ENCODE measurements around the gene ITIH2. TPM values are rescaled to one million over a fixed set of nuclear protein-coding genes. Genes with fewer than 3 reads are reported as not detected.
"Not testable (repeated sequence)": the region's sequence is repeated elsewhere in the genome, so short reads cannot be mapped to it uniquely, and the experiment has no call there.

ITIH2 gene
- total and polyA plus RNA-seq, 2 experiments from 2014 or later, result 70.2 to 181 TPM

DNA sequence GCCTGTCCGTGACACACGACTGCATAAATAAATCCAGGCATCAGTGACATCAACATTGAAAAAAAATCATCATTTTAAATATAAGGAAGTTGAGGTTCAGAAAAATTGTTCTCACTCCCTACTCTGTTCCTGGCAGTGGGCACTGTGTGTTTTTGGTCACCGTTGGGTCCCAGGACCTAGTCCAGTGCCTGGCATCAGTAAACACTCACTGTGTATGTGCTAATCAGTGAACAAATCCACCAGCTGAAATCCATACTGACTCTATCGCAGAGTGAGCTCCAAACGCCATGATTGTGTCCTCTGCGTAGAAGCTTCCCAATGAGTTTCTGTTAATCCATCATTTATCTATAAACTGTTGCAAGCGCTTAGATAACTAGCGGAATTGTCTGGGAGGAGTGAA lies 41.2 kb downstream of the ITIH2 start:
- WGBS (ENCODE audit: low lambda C conversion rate, missing lambda C conversion rate), result 97% methylated on average over 8 of the region's 8 CpGs
- no peak overlapping the region for H2AFZ ChIP-seq
- no peak for DNase-seq (ENCODE audit: low spot score)

DNA sequence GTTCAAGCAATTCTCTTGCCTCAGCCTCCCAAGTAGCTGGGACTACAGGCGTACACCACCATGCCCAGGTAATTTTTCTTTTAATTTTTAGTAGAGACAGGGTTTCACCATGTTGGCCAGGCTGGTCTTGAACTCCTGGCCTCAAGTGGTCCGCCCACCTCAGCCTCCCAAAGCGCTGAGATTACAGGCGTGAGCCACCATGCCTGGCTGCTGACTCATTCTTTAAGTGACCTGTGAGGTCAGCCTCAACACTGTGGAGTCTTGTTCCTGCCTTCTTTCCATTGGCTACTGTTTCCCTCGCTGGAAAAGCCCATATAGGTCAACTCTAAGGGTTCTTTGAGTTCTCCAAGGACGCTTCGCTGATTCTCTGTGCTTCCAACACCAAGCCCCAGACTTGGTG lies 45.5 kb downstream of the ITIH2 start:
- H2AFZ ChIP-seq; H3K4me3 ChIP-seq; H3K9me2 ChIP-seq (replicated peaks; ENCODE audit: insufficient read depth); H3K27me3 ChIP-seq; H3K79me2 ChIP-seq; H3K27ac ChIP-seq; H3K4me1 ChIP-seq (ENCODE audit: insufficient read depth); H3K36me3 ChIP-seq (replicated peaks; ENCODE audit: insufficient read depth, low read depth); H3K9me3 ChIP-seq (ENCODE audit: low read depth); DNase-seq (ENCODE audit: low spot score); H3K4me2 ChIP-seq; H4K20me1 ChIP-seq (ENCODE audit: insufficient read depth, poor library complexity, severe bottlenecking): not testable (repeated sequence)
- WGBS (ENCODE audit: low lambda C conversion rate, missing lambda C conversion rate), result 96% methylated on average over 7 of the region's 7 CpGs

More for the DNA sequence above, 41.2 kb downstream of the ITIH2 start:
- TF ChIP-seq EZH2 (IDR thresholded peaks at IDR 0.05; ENCODE audit: borderline replicate concordance) (no peak), EZH2phosphoT487 (IDR thresholded peaks at IDR 0.05; ENCODE audit: low read depth, severe bottlenecking, unreplicated experiment) (no peak)
- TF ChIP-seq, protein P1, sequence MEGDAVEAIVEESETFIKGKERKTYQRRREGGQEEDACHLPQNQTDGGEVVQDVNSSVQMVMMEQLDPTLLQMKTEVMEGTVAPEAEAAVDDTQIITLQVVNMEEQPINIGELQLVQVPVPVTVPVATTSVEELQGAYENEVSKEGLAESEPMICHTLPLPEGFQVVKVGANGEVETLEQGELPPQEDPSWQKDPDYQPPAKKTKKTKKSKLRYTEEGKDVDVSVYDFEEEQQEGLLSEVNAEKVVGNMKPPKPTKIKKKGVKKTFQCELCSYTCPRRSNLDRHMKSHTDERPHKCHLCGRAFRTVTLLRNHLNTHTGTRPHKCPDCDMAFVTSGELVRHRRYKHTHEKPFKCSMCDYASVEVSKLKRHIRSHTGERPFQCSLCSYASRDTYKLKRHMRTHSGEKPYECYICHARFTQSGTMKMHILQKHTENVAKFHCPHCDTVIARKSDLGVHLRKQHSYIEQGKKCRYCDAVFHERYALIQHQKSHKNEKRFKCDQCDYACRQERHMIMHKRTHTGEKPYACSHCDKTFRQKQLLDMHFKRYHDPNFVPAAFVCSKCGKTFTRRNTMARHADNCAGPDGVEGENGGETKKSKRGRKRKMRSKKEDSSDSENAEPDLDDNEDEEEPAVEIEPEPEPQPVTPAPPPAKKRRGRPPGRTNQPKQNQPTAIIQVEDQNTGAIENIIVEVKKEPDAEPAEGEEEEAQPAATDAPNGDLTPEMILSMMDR (IDR thresholded peaks at IDR 0.05; ENCODE audit: poor library complexity), result no peak
- Histone ChIP-seq H3K79me2 (no peaks in the 10 kb centered on the region), H4K20me1 (ENCODE audit: insufficient read depth, poor library complexity, severe bottlenecking) (no peaks in the 10 kb centered on the region), H3K9me3 (ENCODE audit: low read depth) (no peaks in the 10 kb centered on the region), H3K9me2 (replicated peaks; ENCODE audit: insufficient read depth) (no peaks in the 10 kb centered on the region), H3K36me3 (replicated peaks; ENCODE audit: insufficient read depth, low read depth) (no peaks in the 10 kb centered on the region), H3K4me1 (ENCODE audit: insufficient read depth) (no peaks in the 10 kb centered on the region), H3K27ac (no peak overlapping the region), H3K4me3 (no peak overlapping the region), H3K27me3 (no peaks in the 10 kb centered on the region), H3K4me2 (no peak overlapping the region)

DNA sequence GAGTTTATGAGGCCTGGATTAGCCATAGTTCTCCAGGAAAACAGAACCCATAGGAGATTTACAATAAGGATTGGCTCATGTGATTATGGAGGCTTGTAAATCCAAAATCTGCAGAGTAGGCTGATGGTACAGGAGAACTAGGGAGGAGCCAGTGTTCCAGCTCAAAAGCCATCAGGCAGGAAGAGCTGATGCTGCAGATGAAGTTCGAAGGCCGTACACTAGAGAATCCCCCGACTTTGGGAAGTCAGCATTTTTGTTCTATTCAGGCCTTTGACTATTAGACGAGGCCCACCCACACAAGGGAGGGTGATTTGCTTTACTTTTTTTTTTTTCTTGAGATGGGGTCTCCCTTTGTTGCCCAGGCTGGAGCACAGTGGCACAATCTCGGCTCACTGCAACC lies 47.1 kb downstream of the ITIH2 start:
- no peaks in the 10 kb centered on the region for H3K27me3 ChIP-seq
- H2AFZ ChIP-seq, result no peak overlapping the region
- no peak for DNase-seq (ENCODE audit: low spot score)
- 96% methylated on average over 5 of the region's 5 CpGs for WGBS (ENCODE audit: low lambda C conversion rate, missing lambda C conversion rate)
- TF ChIP-seq EZH2phosphoT487 (IDR thresholded peaks at IDR 0.05; ENCODE audit: low read depth, severe bottlenecking, unreplicated experiment) (no peak), EZH2 (IDR thresholded peaks at IDR 0.05; ENCODE audit: borderline replicate concordance) (no peak)
- TF ChIP-seq, protein P1 (IDR thresholded peaks at IDR 0.05; ENCODE audit: poor library complexity), result no peak
- no peak overlapping the region for H3K4me2 ChIP-seq
- H3K9me3 ChIP-seq (ENCODE audit: low read depth), result no peaks in the 10 kb centered on the region
- H3K4me1 ChIP-seq (ENCODE audit: insufficient read depth), result no peaks in the 10 kb centered on the region
- no peaks in the 10 kb centered on the region for H3K79me2 ChIP-seq
- no peak overlapping the region for H3K27ac ChIP-seq
- H3K9me2 ChIP-seq (replicated peaks; ENCODE audit: insufficient read depth), result no peaks in the 10 kb centered on the region
- no peaks in the 10 kb centered on the region for H3K36me3 ChIP-seq (replicated peaks; ENCODE audit: insufficient read depth, low read depth)
- H3K4me3 ChIP-seq, result no peak overlapping the region
- no peaks in the 10 kb centered on the region for H4K20me1 ChIP-seq (ENCODE audit: insufficient read depth, poor library complexity, severe bottlenecking)

DNA sequence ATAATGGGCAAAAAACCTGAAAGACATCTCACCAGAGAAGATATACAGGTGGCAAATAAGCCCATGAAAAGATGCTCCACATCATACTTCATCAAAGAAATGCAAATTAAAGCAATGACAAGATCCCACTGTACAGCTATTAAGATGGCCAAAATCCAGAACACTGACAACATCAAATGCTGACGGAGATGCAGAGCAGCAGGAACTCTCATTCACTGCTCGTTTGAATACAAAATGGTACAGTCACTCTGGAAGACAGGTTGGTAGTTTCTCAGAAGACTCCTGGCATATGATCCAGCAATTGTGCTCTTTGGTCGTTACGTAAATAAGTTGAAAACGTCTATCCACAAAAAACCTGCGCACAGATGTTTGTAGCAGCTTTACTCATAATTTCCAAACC lies 49.1 kb downstream of the ITIH2 start:
- WGBS (ENCODE audit: low lambda C conversion rate, missing lambda C conversion rate), result 96% methylated on average over 6 of the region's 6 CpGs
- TF ChIP-seq EZH2phosphoT487 (IDR thresholded peaks at IDR 0.05; ENCODE audit: low read depth, severe bottlenecking, unreplicated experiment) (no peak), EZH2 (IDR thresholded peaks at IDR 0.05; ENCODE audit: borderline replicate concordance) (no peak)
- TF ChIP-seq, protein P1 (IDR thresholded peaks at IDR 0.05; ENCODE audit: poor library complexity), result no peak
- no peak overlapping the region for H3K27ac ChIP-seq
- H4K20me1 ChIP-seq (ENCODE audit: insufficient read depth, poor library complexity, severe bottlenecking), result no peaks in the 10 kb centered on the region
- H3K79me2 ChIP-seq, result no peaks in the 10 kb centered on the region
- no peak overlapping the region for H3K4me3 ChIP-seq
- H3K27me3 ChIP-seq, result no peaks in the 10 kb centered on the region
- H3K4me2 ChIP-seq, result no peak overlapping the region
- H3K4me1 ChIP-seq (ENCODE audit: insufficient read depth), result no peaks in the 10 kb centered on the region
- H3K36me3 ChIP-seq (replicated peaks; ENCODE audit: insufficient read depth, low read depth), result no peaks in the 10 kb centered on the region
- no peaks in the 10 kb centered on the region for H3K9me3 ChIP-seq (ENCODE audit: low read depth)
- no peaks in the 10 kb centered on the region for H3K9me2 ChIP-seq (replicated peaks; ENCODE audit: insufficient read depth)
- DNase-seq (ENCODE audit: low spot score), result no peak
- H2AFZ ChIP-seq, result no peak overlapping the region

All from hepatocyte (in vitro differentiated cells).